Measurements from ENCODE around the gene NOP14. TPM values are rescaled to one million over a fixed set of nuclear protein-coding genes. Genes with fewer than 3 reads are reported as not detected.

The NOP14 gene
- 16.0 and 26.4 TPM in 2 replicates for total RNA-seq

GRCh38 chr4:2963175-2963965 is at the start of gene NOP14, which contains the start of gene GRK4:
NOP14 (minus strand) TSS chr4:2963406; CDS start chr4:2963319, 87 bp downstream.
GRK4 (plus strand) TSS chr4:2963571; CDS start chr4:2964071, 500 bp downstream.

Other genes with a start within 250 kb of the NOP14 start
- 72.4 and 102 TPM in 2 replicates for gene TNIP2, start 207.1 kb downstream of the NOP14 start, total RNA-seq
- gene SH3BP2, start 170.3 kb downstream of the NOP14 start, total RNA-seq: 19.9 and 24.8 TPM in 2 replicates
- gene ADD1, start 119.6 kb downstream of the NOP14 start, total RNA-seq: 141 and 226 TPM in 2 replicates
- 2.8 and 4.2 TPM in 2 replicates for gene GRK4, start 165 bp upstream of the NOP14 start, total RNA-seq
- not detected in 2 replicates for gene HTT-AS, start 111.1 kb upstream of the NOP14 start, total RNA-seq
- gene HTT, start 111.3 kb upstream of the NOP14 start, total RNA-seq: 62.4 and 64.3 TPM in 2 replicates